Activated CD4-positive, alpha-beta T cell treated with anti-CD3 and anti-CD28 coated beads, Interleukin-2, amount 10 ng/mL, durations not matched to agents 7 days and 5 days (primary cell): ENCODE results near the gene SYT8. TPM values are rescaled to one million over a fixed set of nuclear protein-coding genes. Genes with fewer than 3 reads are reported as not detected.
"Not testable (repeated sequence)": the region's sequence is repeated elsewhere in the genome, so short reads cannot be mapped to it uniquely, and the experiment has no call there.

Experiments used
- CTCF ChIA-PET: fragments of 350-600 bp; sonication (Branson Sonifier 250); formaldehyde crosslinking; loops from one replicate; lab custom pipeline; 2021; ENCODE audit warnings: antibody characterized with exemption; lab: Charles Lee
- POLR2A ChIA-PET: fragments of 350-600 bp; sonication (Branson Sonifier 250); formaldehyde crosslinking; loops from one replicate; lab custom pipeline; 2021; ENCODE audit warnings: antibody characterized with exemption; lab: Charles Lee
- DNase-seq: peaks from one replicate; pipeline ENCODE4 v3.0.0-alpha.2; 2020
- H3K27ac Mint-ChIP-seq: one replicate; pipeline ENCODE4 v1.8.0; 2021; ENCODE audit warnings: mild to moderate bottlenecking, moderate library complexity, mixed read lengths
- H3K27me3 Mint-ChIP-seq: one replicate; pipeline ENCODE4 v1.8.0; 2021; ENCODE audit warnings: mixed read lengths
- H3K36me3 Mint-ChIP-seq: one replicate; pipeline ENCODE4 v1.8.0; 2021; ENCODE audit warnings: low read depth, mixed read lengths
- H3K4me1 Mint-ChIP-seq: one replicate; pipeline ENCODE4 v1.8.0; 2021; ENCODE audit warnings: mixed read lengths
- H3K4me3 Mint-ChIP-seq: one replicate; pipeline ENCODE4 v1.8.0; 2021; ENCODE audit warnings: mild to moderate bottlenecking, moderate library complexity, mixed read lengths
- H3K9me3 Mint-ChIP-seq: one replicate; pipeline ENCODE4 v1.8.0; 2021; ENCODE audit warnings: mixed read lengths
- total RNA-seq, 2 experiments: library from RNA; stranded (reverse); gene quantifications; one replicate each; pipeline ENCODE4 v1.2.3, GENCODE V29; 2021

The SYT8 gene
- total RNA-seq, 2 experiments from 2014 or later: not detected

- no peaks in the 10 kb centered on the region for H3K27me3 Mint-ChIP-seq
- H3K9me3 Mint-ChIP-seq: no peaks in the 10 kb centered on the region
- H3K4me3 Mint-ChIP-seq: peak overlapping the region; percentile 39
- peaks cover 18% of the 10 kb centered on the region for H3K36me3 Mint-ChIP-seq
- DNase-seq: no peak
- H3K4me1 Mint-ChIP-seq: peaks cover 45% of the 10 kb centered on the region
- H3K27ac Mint-ChIP-seq: peak overlapping the region; percentile 50
- CTCF ChIA-PET: interaction anchor here (0.9 to 1.7 kb wide), 3 partner anchors 13 to 38 kb away, joined by 3 to 9 read pairs (median 3); no protein-coding TSS in a partner anchor
- POLR2A ChIA-PET: no interaction called here
These were observed 34.9 kb downstream of the SYT8 start for GRCh38 chr11:1869427-1870325.

- DNase-seq: no peak
- ChIA-PET CTCF (interaction anchor here (0.9 to 1.7 kb wide), 3 partner anchors 12 to 39 kb away, joined by 3 to 9 read pairs (median 3); no protein-coding TSS in a partner anchor), POLR2A (no interaction called here)
- Mint-ChIP-seq H3K36me3 (peaks cover 16% of the 10 kb centered on the region), H3K4me3 (peak overlapping the region; percentile 39), H3K27me3 (no peaks in the 10 kb centered on the region), H3K9me3 (no peaks in the 10 kb centered on the region), H3K27ac (peak overlapping the region; percentile 76), H3K4me1 (peaks cover 45% of the 10 kb centered on the region)
These were observed 35.5 kb downstream of the SYT8 start for GRCh38 chr11:1870326-1870696.

- H3K4me1 Mint-ChIP-seq: peaks cover 44% of the 10 kb centered on the region
- ChIA-PET POLR2A (no interaction called here), CTCF (interaction anchor here (0.9 to 1.6 kb wide), 2 partner anchors 17 to 39 kb away, joined by 3 read pairs; no protein-coding TSS in a partner anchor)
- peaks cover 13% of the 10 kb centered on the region for H3K36me3 Mint-ChIP-seq
- peak overlapping the region; percentile 39 for H3K4me3 Mint-ChIP-seq
- DNase-seq: peak; percentile 48
- H3K27me3 Mint-ChIP-seq: no peaks in the 10 kb centered on the region
- no peaks in the 10 kb centered on the region for H3K9me3 Mint-ChIP-seq
- H3K27ac Mint-ChIP-seq: peak overlapping the region; percentile 78
These were observed 36.1 kb downstream of the SYT8 start for GRCh38 chr11:1870721-1871466.

DNA sequence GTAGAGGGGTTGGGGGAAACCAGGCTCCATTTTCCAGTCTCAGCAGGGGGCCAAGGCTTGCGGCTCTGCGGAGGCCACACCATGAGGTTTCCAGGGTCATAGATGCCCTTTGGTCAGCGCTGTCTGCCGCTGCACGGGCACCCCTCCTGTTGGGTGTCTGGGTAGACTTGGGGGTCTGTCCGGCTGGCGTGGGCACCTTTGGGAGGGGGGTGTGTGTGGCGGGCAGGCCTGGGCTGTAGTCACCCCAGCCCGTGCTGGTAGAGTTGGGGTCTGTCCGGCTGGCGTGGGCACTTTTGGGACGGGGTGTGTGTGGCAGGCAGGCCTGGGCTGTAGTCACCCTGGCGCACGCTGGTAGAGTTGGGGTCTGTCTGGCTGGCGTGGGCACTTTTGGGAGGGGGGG, 36.7 kb downstream of the SYT8 start:
- no peak for DNase-seq
- Mint-ChIP-seq H3K9me3 (no peaks in the 10 kb centered on the region), H3K27me3 (no peaks in the 10 kb centered on the region), H3K4me3 (no peak overlapping the region), H3K4me1 (peaks cover 44% of the 10 kb centered on the region), H3K36me3 (peaks cover 13% of the 10 kb centered on the region), H3K27ac (no peak overlapping the region)
- CTCF ChIA-PET: no interaction called here
- POLR2A ChIA-PET: no interaction called here

- Mint-ChIP-seq H3K27ac (no peak overlapping the region), H3K4me3 (no peak overlapping the region), H3K4me1 (peaks cover 44% of the 10 kb centered on the region), H3K9me3 (no peaks in the 10 kb centered on the region), H3K27me3 (no peaks in the 10 kb centered on the region), H3K36me3 (peaks cover 13% of the 10 kb centered on the region)
- no peak for DNase-seq
- POLR2A ChIA-PET: no interaction called here
- CTCF ChIA-PET: interaction anchor here (0.9 to 1.4 kb wide), 2 partner anchors 10 to 16 kb away, joined by 4 to 5 read pairs; no protein-coding TSS in a partner anchor
These were observed 37.6 kb downstream of the SYT8 start for GRCh38 chr11:1872267-1872985.

- H3K4me3 Mint-ChIP-seq: no peak overlapping the region
- H3K4me1 Mint-ChIP-seq: peaks cover 46% of the 10 kb centered on the region
- no peaks in the 10 kb centered on the region for H3K9me3 Mint-ChIP-seq
- ChIA-PET POLR2A (no interaction called here), CTCF (interaction anchor here (0.9 to 1.4 kb wide), 2 partner anchors 9 to 15 kb away, joined by 4 to 5 read pairs; no protein-coding TSS in a partner anchor)
- no peak for DNase-seq
- H3K27ac Mint-ChIP-seq: peak overlapping the region; percentile 69
- H3K27me3 Mint-ChIP-seq: no peaks in the 10 kb centered on the region
- peaks cover 13% of the 10 kb centered on the region for H3K36me3 Mint-ChIP-seq
These were observed 38.4 kb downstream of the SYT8 start for GRCh38 chr11:1873048-1873812.

- H3K36me3 Mint-ChIP-seq: peaks cover 13% of the 10 kb centered on the region
- CTCF ChIA-PET: interaction anchor here (1.4 kb wide), 1 partner anchor 9 kb away, joined by 4 read pairs; no protein-coding TSS in a partner anchor
- H3K9me3 Mint-ChIP-seq, H3K27me3 Mint-ChIP-seq, POLR2A ChIA-PET, DNase-seq, H3K4me3 Mint-ChIP-seq: not testable (repeated sequence)
- peak overlapping the region; percentile 69 for H3K27ac Mint-ChIP-seq
- H3K4me1 Mint-ChIP-seq: peaks cover 45% of the 10 kb centered on the region
These were observed 39.0 kb downstream of the SYT8 start for GRCh38 chr11:1873813-1874150.

GRCh38 chr11:1874441-1875092, 39.8 kb downstream of the SYT8 start:
- H3K9me3 Mint-ChIP-seq, H3K27ac Mint-ChIP-seq, DNase-seq, POLR2A ChIA-PET, CTCF ChIA-PET, H3K4me3 Mint-ChIP-seq, H3K27me3 Mint-ChIP-seq, H3K36me3 Mint-ChIP-seq: not testable (repeated sequence)
- peaks cover 38% of the 10 kb centered on the region for H3K4me1 Mint-ChIP-seq

DNA sequence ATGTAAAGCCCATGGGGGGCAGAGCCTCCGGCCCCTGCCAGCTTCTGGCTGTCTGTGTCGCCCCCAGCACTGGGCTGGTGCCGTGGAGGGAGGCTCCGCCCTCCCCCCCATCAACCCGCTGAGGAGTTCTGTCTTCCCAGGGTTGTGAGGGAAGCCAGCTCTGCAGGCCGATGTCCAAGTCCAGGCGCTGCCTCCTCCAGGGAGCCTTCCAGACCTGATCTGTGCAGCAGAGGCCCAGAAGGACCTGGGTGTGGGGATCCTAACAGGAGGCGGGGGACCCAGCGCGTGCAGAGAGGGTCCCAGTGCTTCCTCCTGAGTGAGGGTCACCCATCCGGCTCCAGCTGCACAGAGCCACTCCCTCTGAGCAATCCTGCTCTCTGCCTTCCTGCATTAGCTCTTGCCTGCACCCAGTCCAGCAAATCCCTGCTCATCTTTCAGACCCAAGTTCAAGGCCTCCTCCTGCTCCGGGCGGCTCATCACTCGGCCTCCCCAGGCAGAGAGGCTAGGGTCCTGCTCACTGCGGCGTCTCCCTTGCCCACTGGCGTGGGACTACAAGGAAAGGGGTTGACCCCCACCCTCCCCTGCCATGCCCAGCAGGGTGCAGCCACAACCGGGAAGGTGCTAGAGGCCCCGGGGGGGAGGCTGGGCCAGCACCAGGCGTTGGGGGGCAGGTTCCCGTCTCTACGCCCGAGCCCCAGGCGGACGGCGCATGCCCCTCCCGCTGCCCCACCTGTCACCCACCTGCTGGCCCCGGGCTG, 40.5 kb downstream of the SYT8 start:
- no peak overlapping the region for H3K4me3 Mint-ChIP-seq
- ChIA-PET POLR2A (no interaction called here), CTCF (interaction anchor here (1.5 to 1.7 kb wide), 4 partner anchors 15 to 74 kb away, joined by 3 to 9 read pairs (median 4); no protein-coding TSS in a partner anchor)
- no peak overlapping the region for H3K27ac Mint-ChIP-seq
- DNase-seq: no peak
- no peaks in the 10 kb centered on the region for H3K9me3 Mint-ChIP-seq
- H3K27me3 Mint-ChIP-seq: no peaks in the 10 kb centered on the region
- peaks cover 37% of the 10 kb centered on the region for H3K4me1 Mint-ChIP-seq
- peaks cover 9% of the 10 kb centered on the region for H3K36me3 Mint-ChIP-seq

GRCh38 chr11:1875851-1876301, 41.1 kb downstream of the SYT8 start:
- DNase-seq, H3K27ac Mint-ChIP-seq, H3K4me3 Mint-ChIP-seq, H3K9me3 Mint-ChIP-seq, POLR2A ChIA-PET, H3K27me3 Mint-ChIP-seq, H3K36me3 Mint-ChIP-seq: not testable (repeated sequence)
- CTCF ChIA-PET: interaction anchor here (0.8 to 1.7 kb wide), 7 partner anchors 15 to 73 kb away, joined by 3 to 9 read pairs (median 3); partner anchors contain the start of gene LSP1
- peaks cover 36% of the 10 kb centered on the region for H3K4me1 Mint-ChIP-seq
